HepG2 (cell line): ENCODE results near the gene SRC. TPM values are rescaled to one million over a fixed set of nuclear protein-coding genes. Genes with fewer than 3 reads are reported as not detected.

Experiments
- FIP1L1 ChIP-seq: fragments of 200-400 bp; formaldehyde crosslinking; IDR thresholded peaks from 2 replicates; pipeline ENCODE4 v1.6.1; 2018; ENCODE audit warnings: low read depth, mild to moderate bottlenecking, low read length, moderate library complexity, borderline replicate concordance; ENCODE audit not compliant: insufficient read depth
- GATA4 ChIP-seq: sonication (generic); IDR thresholded peaks from 2 replicates; pipeline ENCODE4 v1.6.1; 2016; ENCODE audit warnings: antibody characterized with exemption, low read depth, borderline replicate concordance
- GTF2F1 ChIP-seq: fragments of 150-350 bp; IDR thresholded peaks from 2 replicates; pipeline ENCODE4 v1.6.1; 2014; ENCODE audit warnings: low read length
- HDAC1 ChIP-seq: sonication (generic); formaldehyde crosslinking; IDR thresholded peaks from 2 replicates; pipeline ENCODE4 v1.5.1; 2020; ENCODE audit warnings: mild to moderate bottlenecking, missing genetic modification reagents
- HHEX ChIP-seq: IDR thresholded peaks from 2 replicates; pipeline ENCODE4 v1.6.1; 2016; ENCODE audit warnings: control low read depth
- JDP2 ChIP-seq: sonication (generic); formaldehyde crosslinking; IDR thresholded peaks from 2 replicates; pipeline ENCODE4 v1.8.1; 2022; ENCODE audit warnings: missing genetic modification reagents, borderline replicate concordance
- KAT7 ChIP-seq: IDR thresholded peaks from 2 replicates; pipeline ENCODE4 v1.6.1; 2018; ENCODE audit warnings: borderline replicate concordance, missing compliant biosample characterization
- MEIS2 ChIP-seq: sonication (generic); formaldehyde crosslinking; IDR thresholded peaks from 2 replicates; pipeline ENCODE4 v1.9.0; 2021; ENCODE audit warnings: mild to moderate bottlenecking, missing genetic modification reagents
- MXD4 ChIP-seq: IDR thresholded peaks from 2 replicates; pipeline ENCODE4 v1.6.1; 2016; ENCODE audit warnings: mild to moderate bottlenecking, missing biosample characterization, missing genetic modification reagents
- NCOA2 ChIP-seq: sonication (generic); formaldehyde crosslinking; IDR thresholded peaks from 2 replicates; pipeline ENCODE4 v1.8.0; 2022; ENCODE audit warnings: inconsistent platforms
- TFDP2 ChIP-seq: sonication (generic); formaldehyde crosslinking; IDR thresholded peaks from 2 replicates; pipeline ENCODE4 v1.4.0; 2020; ENCODE audit warnings: missing genetic modification reagents
- ZBTB14 ChIP-seq: sonication (generic); formaldehyde crosslinking; IDR thresholded peaks from 2 replicates; pipeline ENCODE4 v1.4.0; 2020; ENCODE audit warnings: missing genetic modification reagents
- ZNF101 ChIP-seq: sonication (generic); formaldehyde crosslinking; IDR thresholded peaks from 2 replicates; pipeline ENCODE4 v1.4.0; 2020; ENCODE audit warnings: mild to moderate bottlenecking, low read depth, missing genetic modification reagents, borderline replicate concordance
- ZNF12 ChIP-seq: sonication (generic); formaldehyde crosslinking; IDR thresholded peaks from 2 replicates; pipeline ENCODE4 v1.5.0; 2020; ENCODE audit warnings: missing genetic modification reagents
- ZNF3 ChIP-seq: IDR thresholded peaks from 2 replicates; pipeline ENCODE4 v1.7.0; 2017; ENCODE audit warnings: inconsistent platforms
- ZNF460 ChIP-seq: sonication (generic); formaldehyde crosslinking; IDR thresholded peaks from 2 replicates; pipeline ENCODE4 v1.5.1; 2020; ENCODE audit warnings: missing genetic modification reagents, mild to moderate bottlenecking, borderline replicate concordance
- ZNF501 ChIP-seq: sonication (generic); formaldehyde crosslinking; IDR thresholded peaks from 2 replicates; pipeline ENCODE4 v1.5.1; 2020; ENCODE audit warnings: mild to moderate bottlenecking, moderate library complexity, missing genetic modification reagents
- ZSCAN20 ChIP-seq: sonication (generic); formaldehyde crosslinking; IDR thresholded peaks from 2 replicates; pipeline ENCODE4 v1.4.0; 2020; ENCODE audit warnings: missing genetic modification reagents, mild to moderate bottlenecking, borderline replicate concordance
- polyA plus RNA-seq, 8 experiments: library from polyadenylated mRNA; depleted of rRNA in 3 of 8; stranded (reverse) in 7 of 8; unstranded in 1 of 8; fragments of >200 nt; fragmentation: Illumina TruSeq in 4 of 8; extraction: Trizol in 4 of 8; gene quantifications; 2 replicates each; pipeline versions ENCODE4 v1.2.1 to v1.2.3, GENCODE V29; 2011 to 2016; ENCODE audit warnings: low read depth in 4 of 8, missing spikeins in 1 of 8, mixed read lengths in 1 of 8; ENCODE audit not compliant: insufficient read depth in 1 of 8
- total RNA-seq, 5 experiments: library from RNA; depleted of rRNA; stranded (reverse); fragments of >200 nt; fragmentation: Illumina TruSeq; extraction: Trizol; gene quantifications; 2 replicates each; pipeline ENCODE4 v1.2.3, GENCODE V29; 2016; ENCODE audit warnings: low read depth in 1 of 5
- TF ChIP-seq, protein P1 (sequence below): sonication (generic); formaldehyde crosslinking; IDR thresholded peaks from 2 replicates; pipeline ENCODE4 v1.4.0; 2020; ENCODE audit warnings: mild to moderate bottlenecking, missing genetic modification reagents, borderline replicate concordance
- TF ChIP-seq, protein P2 (sequence below): sonication (generic); formaldehyde crosslinking; IDR thresholded peaks from 2 replicates; pipeline ENCODE4 v1.8.0; 2022; ENCODE audit warnings: mild to moderate bottlenecking, missing genetic modification reagents, moderate library complexity
- TF ChIP-seq, protein P3 (sequence below): sonication (generic); formaldehyde crosslinking; IDR thresholded peaks from 2 replicates; pipeline ENCODE4 v1.5.0; 2020; ENCODE audit warnings: missing genetic modification reagents

Gene SRC
- total and polyA plus RNA-seq, 2 of the 13 experiments (the other 11 are each of a cell fraction or from before 2014, with no cell fraction given), result 54.7 to 192 TPM

DNA sequence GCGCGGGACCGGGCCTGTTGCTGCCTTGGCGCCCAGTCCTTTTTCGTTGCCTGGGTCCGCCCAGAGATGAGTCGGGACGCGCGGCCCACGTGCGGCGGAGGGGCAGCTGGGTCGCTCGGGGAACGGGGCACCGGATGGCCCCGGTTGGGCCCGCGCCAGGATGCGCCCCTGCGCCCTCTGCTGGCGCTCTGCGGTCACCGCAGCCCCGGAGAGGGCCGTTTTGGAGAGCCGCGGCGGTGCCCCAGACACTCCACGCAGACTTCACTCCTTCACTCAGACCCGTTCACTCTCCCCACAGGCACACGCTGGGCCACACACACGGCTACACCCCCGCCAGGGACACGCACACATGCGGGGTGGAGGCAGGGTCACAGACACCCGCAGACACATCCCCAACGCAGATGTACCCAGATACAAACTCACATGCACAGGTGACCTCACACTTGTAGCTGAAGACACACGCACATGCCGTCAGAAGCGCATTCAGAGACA is 38.8 kb downstream of the SRC start (continued):
- TF ChIP-seq TFDP2 (CRISPR knock-in tag) (no peak), JDP2 (CRISPR knock-in tag) (no peak), MEIS2 (CRISPR knock-in tag) (peak; percentile 90), ZBTB14 (CRISPR knock-in tag) (no peak), GATA4 (no peak), ZNF460 (CRISPR knock-in tag) (no peak), ZNF3 (CRISPR knock-in tag) (no peak), MXD4 (CRISPR knock-in tag) (no peak; the same call in 1 of the 2 replicates), FIP1L1 (no peak; the same call in 1 of the 2 replicates), ZNF101 (CRISPR knock-in tag) (no peak), GTF2F1 (no peak), ZNF501 (CRISPR knock-in tag) (peak; percentile 80), HDAC1 (CRISPR knock-in tag) (0 out of 2 replicates have a peak, but pooled peaks have one; percentile 52), KAT7 (CRISPR knock-in tag) (peak; percentile 40; the same call in 1 of the 2 replicates), ZSCAN20 (CRISPR knock-in tag) (no peak), NCOA2 (CRISPR knock-in tag) (peak; percentile 13; the same call in 1 of the 2 replicates), HHEX (no peak), ZNF12 (no peak)
- TF ChIP-seq, protein P1, sequence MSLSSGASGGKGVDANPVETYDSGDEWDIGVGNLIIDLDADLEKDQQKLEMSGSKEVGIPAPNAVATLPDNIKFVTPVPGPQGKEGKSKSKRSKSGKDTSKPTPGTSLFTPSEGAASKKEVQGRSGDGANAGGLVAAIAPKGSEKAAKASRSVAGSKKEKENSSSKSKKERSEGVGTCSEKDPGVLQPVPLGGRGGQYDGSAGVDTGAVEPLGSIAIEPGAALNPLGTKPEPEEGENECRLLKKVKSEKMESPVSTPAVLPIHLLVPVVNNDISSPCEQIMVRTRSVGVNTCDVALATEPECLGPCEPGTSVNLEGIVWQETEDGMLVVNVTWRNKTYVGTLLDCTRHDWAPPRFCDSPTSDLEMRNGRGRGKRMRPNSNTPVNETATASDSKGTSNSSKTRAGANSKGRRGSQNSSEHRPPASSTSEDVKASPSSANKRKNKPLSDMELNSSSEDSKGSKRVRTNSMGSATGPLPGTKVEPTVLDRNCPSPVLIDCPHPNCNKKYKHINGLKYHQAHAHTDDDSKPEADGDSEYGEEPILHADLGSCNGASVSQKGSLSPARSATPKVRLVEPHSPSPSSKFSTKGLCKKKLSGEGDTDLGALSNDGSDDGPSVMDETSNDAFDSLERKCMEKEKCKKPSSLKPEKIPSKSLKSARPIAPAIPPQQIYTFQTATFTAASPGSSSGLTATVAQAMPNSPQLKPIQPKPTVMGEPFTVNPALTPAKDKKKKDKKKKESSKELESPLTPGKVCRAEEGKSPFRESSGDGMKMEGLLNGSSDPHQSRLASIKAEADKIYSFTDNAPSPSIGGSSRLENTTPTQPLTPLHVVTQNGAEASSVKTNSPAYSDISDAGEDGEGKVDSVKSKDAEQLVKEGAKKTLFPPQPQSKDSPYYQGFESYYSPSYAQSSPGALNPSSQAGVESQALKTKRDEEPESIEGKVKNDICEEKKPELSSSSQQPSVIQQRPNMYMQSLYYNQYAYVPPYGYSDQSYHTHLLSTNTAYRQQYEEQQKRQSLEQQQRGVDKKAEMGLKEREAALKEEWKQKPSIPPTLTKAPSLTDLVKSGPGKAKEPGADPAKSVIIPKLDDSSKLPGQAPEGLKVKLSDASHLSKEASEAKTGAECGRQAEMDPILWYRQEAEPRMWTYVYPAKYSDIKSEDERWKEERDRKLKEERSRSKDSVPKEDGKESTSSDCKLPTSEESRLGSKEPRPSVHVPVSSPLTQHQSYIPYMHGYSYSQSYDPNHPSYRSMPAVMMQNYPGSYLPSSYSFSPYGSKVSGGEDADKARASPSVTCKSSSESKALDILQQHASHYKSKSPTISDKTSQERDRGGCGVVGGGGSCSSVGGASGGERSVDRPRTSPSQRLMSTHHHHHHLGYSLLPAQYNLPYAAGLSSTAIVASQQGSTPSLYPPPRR (CRISPR knock-in tag), result no peak
- TF ChIP-seq, protein P2, sequence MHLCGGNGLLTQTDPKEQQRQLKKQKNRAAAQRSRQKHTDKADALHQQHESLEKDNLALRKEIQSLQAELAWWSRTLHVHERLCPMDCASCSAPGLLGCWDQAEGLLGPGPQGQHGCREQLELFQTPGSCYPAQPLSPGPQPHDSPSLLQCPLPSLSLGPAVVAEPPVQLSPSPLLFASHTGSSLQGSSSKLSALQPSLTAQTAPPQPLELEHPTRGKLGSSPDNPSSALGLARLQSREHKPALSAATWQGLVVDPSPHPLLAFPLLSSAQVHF, result 0 out of 2 replicates have a peak, but pooled peaks have one; percentile 38
- TF ChIP-seq, protein P3, sequence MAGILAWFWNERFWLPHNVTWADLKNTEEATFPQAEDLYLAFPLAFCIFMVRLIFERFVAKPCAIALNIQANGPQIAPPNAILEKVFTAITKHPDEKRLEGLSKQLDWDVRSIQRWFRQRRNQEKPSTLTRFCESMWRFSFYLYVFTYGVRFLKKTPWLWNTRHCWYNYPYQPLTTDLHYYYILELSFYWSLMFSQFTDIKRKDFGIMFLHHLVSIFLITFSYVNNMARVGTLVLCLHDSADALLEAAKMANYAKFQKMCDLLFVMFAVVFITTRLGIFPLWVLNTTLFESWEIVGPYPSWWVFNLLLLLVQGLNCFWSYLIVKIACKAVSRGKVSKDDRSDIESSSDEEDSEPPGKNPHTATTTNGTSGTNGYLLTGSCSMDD (CRISPR knock-in tag), result no peak
